GM19025 (cell line): ENCODE results near the gene PRRG1.
"Not testable (repeated sequence)": the region's sequence is repeated elsewhere in the genome, so short reads cannot be mapped to it uniquely, and the experiment has no call there.

Source experiments
- ATAC-seq: cut with Tn5 transposase; IDR thresholded peaks from one replicate; pipeline ENCODE4 v1.9.1; 2021; ENCODE audit warnings: mild to moderate bottlenecking, low read depth, moderate library complexity; ENCODE audit not compliant: unreplicated experiment

The PRRG1 gene

DNA sequence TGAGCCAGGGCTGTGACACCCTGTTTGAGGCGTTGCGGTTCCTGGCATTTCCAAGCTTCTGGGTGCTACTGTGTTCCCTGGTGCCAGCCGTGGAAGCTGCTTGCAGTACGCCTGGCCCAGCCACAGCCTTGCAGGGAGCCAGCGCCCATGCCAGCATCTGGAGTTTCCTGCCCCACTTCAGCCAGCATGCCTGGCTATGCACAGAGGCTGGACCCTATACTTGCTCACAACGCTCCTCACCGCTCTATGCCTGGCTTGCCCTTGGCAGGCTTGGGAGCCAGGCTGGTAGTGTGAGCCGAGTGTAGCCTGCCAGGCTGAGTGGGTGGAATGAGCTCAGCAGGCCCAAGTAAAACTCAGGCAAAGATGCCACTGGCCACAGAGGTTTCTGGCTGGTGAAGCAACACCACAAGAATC, 22.4 kb downstream of the PRRG1 start:
- no peak for ATAC-seq

DNA sequence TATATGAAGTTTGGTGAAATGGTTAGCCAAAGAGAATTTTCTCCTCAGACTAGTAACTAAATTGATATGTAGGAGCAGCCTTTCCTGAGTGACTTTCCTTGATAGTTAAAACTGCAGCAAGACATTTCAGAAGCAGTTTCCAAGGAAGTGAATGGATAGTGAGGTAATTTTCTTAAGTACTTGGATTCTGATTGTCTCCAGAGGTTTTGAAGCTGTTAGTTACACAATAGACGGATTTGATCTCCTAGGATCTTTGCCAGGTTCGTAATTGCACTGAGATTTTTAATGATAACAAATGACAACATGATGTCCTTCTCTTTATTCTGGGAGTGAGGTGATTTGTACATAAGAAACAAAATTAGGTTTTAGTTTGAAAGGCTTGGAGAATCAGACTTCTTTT, 29.2 kb downstream of the PRRG1 start:
- no peak for ATAC-seq

DNA sequence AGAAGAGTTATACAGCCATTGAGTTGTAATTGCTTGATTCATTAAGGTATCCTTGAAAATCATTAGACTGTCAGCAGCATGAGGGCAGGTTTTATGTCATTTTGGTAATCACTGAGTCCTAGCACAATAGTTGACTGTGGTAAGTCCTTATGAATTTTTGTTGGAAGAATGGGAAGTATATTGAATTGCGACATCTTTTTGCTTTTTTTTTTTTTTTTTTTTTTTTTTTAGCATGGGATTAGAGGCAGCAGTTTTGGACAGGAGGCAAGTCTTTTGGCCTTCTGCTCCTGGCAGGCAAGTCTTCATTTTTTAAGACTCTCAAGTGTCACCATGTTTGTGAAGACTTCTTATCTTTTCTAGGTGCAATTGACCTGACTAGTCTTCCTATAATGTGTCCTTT, 29.7 kb downstream of the PRRG1 start:
- ATAC-seq = no peak

DNA sequence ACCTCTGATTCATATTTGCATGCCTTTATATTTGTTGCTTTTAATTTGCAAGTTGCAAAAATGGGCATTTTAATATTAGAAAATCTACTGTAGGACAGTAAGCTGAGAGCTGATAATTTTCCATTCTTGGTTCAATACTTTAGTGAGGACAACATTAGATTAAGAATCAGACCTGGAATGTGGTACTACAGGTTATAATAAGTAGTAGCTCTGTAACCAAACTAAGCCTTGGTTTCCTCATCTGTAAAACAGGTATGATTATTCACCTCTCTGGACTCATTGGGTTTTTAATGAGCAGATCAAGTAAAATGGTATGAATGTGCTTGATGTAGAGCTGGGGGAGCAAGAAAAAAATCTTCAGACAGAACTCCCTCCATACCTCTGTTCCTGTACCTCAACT, 31.1 kb downstream of the PRRG1 start:
- ATAC-seq = no peak

DNA sequence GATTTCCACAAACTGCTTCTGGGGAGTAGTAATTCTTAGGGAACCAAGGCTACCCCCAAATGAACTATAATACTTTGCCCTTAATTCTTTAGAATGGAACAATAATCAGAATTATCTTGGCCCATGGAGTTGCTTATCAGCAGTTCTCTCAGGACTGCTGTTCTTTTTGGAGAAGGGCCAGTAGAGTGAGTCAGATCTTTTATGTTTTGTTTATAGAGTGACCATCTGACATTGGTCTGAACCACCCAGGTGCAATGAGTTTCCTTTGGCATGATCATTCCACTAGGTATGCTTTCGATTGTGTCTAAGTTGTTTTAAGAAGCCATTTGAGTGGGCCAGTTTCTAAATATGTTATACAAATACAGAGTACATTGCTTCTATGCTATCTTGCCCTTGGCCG, 31.8 kb downstream of the PRRG1 start:
- no peak for ATAC-seq

DNA sequence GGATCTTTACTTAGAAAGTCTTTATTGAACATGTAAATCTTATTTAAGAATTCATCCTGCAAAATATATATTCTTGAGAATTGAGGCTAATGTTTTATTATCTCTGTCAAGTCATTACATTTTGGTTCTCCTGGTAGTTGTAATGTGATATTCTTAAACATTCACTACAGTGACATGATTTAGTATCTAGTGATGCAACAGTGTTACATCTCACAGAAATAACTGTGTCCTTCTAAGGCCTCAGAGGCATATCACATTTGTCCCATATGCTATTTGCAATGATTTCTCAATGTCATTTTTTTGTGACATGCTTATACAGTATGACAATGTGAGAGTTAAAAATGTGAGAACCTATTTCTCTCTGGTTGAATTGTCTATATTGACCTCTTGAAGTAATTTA, 34.1 kb downstream of the PRRG1 start:
- ATAC-seq = no peak

DNA sequence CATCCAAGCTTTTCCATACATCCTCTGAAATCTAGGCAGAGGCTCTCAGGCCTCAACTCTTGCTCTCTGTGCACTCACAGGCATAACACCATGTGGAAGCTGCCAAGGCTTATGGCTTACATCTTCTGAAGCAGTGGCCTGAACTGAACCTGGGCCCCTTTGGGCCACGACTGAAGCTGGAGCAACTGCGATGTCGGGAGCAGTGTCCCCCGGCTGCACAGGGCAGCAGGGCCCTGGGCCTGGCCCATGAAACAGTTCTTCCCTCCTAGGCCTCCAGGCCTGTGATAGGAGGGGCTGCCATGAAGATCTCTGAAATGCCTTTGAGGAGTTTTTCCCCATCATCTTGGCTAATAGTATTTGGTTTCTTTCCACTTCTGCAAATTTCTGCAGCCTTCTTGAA, 39.2 kb downstream of the PRRG1 start:
- no peak for ATAC-seq

DNA sequence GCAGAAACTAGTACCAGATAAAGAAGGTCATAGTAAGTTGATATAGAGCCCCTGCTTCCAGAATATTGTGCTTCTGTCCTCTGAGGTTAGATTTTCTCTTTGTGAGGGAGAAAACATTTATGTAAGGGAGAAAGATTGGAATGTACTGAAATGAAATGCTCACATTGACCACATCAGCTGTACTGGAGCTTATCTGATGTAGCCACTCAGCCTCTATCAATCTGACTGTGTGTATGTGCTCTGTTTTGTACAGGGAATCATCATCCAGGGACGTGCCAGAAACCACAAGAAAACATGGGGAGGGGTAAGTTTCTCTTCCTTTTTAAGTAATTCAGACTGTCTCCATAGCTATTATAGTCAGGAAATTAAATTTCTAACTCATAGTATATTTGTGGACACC, 56.8 kb downstream of the PRRG1 start:
- no peak for ATAC-seq

DNA sequence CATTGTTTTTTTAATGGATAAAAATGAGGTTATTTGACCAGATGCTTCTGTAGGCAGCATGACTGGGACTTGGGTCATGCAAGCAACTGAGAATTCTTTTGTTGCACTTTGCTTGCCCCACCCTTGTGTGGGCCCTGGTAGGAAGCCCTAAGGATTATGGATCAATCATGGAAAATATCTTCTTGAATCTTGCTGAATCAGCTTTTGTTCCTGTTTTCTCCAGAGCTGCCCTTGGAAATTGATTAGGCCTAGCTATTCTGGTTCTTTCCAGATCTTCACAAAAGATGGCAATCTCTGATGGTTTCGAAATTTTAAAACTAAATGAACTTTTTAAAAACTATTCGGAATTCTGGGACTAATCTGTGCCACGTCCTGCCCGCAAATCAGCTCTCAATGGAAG, 58.6 kb downstream of the PRRG1 start:
- ATAC-seq = no peak

DNA sequence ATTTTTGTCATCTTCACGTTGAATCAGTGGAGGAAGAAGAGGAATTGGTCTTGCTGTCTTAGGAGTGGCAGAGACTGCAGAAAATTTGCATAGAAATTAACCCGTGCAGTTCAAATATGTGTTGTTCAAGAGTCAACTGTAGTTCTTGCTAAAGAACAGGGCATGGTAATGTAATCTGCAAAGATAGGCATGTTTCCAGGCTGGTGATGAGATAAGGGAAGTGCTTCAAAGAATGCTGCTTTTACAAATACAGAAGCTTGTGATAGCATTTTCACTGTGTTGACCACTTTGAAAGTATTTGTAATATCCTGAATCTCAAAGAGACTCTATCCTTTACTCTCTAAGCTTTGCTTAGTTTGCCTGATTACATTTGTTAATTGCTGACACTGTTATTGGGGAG, 60.1 kb downstream of the PRRG1 start:
- ATAC-seq = no peak

DNA sequence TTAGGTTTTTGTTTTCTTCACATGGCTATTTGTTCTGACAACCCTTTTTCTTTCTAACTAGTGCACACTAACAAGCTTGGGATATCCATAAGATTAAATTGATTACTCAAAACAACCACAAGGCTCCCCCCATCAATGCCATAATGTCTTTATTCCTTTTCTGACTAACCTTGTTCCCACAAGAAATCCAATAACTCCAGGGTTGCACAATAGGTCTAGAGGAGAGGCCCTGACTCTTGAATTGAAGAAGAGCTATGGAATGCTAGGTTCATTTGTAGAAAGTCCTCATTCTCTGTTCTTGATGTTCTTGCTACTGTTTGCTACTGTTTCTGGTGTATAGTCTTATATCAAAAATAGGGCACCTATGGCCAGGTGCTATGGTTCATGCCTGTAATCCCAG, 71.0 kb downstream of the PRRG1 start:
- no peak for ATAC-seq

DNA sequence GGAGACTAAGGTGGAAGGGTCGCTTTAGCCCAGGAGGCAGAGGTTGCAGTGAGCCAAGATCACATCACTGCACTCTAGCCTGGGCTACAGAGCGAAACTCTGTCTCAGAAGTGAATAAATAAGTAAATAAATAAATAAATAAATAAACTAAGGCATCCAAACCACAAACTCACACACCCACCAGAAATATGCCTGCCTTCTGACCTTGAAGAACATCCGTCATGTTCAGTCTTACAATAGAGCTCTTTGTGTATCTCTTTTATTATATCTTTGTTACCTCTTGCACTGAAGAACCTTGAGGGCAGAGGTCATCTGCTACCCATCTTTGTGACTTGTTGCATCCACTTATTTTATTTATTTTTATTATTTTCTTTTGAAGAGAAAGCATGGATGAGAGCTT, 71.6 kb downstream of the PRRG1 start:
- ATAC-seq = no peak

DNA sequence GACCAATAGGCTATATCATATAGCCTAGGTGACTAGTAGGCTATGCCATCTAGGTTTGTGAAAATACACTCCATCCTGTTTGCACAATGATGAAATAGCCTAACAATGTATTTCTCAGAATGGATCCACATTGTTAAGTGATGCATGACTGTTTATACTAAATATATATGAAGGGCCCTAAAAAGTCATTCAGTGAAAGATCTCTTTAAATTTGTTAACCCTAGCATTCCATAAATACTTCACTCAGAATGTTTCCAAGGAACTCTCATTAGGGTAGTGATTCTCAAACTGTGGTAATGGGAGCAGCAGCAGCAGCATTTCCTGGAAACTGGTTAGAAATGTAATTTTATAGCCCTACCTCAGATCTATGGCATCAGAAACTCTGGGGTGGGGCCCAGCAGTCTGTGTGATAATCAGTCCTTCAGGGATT, 74.9 kb downstream of the PRRG1 start:
- ATAC-seq = no peak

DNA sequence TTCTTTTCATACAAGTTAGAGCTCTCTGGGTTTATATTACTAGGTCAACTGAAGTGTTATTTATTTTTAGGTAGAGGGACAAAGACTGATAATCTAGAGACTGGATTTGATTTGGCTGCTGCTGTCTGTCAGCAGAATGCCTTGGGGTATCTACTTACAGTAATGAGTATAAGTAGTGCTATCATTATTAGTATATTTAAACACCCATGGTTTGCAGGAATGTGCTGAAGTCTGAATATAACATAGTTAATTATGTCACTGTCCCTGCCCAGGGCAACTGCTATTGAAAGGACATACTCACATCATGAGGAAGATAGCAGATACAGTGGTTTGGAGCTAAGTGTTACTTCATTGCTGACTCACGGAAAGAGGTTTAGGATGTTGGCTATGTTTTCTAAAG, 76.2 kb downstream of the PRRG1 start:
- ATAC-seq = no peak

DNA sequence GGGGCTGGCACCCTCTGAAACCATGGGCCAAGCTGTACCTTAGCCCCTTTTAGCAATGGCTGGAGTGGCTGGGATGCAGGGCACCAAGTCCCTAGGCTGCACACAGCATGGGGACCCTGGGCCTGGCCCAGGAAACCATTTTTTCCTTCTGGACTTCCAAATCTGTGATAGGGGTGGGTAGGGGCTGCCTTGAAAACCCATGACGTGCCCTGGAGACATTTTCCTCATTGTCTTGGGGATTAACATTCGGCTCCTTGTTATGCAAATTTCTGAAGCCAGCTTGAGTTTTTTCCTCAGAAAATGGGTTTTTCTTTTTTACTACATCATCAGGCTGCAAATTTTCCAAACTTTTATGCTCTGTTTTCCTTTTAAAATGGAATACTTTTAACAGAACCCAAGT, 79.8 kb downstream of the PRRG1 start:
- ATAC-seq = not testable (repeated sequence)

DNA sequence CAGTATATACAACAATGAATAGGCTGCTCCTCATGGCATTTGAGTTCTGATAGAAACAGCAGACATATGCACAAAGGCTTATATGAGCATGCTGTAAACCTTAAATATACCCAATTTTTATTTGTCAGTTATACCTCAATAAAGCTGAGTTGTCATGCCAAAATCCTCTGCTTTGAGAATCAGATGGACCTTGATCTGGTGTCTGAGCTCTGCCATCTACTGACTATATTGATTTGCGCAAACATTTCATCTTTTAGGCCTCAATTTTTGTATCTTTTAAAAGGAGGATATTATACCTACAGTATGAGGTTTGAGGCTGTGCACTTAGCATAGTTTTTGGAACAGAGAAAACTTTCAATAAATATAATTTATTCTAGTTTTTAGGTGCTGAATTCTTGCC, 85.2 kb downstream of the PRRG1 start:
- no peak for ATAC-seq

DNA sequence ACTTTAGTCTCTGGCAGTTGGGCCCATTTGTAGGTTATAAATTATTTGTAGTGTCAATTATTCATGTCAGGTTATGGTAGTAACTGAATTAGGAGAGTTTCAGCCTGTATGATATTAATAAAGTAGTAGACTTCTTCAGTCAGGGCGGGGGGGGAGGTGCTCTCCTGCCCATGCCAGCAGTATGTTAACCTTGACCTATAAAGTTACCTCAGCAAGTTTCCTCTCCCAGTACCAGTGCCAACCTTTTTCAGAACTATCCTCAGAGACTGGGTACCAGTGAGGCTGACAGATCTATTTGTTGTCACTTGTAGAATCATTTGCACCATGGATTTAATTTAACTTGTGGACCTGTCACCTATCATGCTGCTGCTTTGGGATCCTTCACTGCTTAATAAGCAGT, 88.0 kb downstream of the PRRG1 start:
- no peak for ATAC-seq

DNA sequence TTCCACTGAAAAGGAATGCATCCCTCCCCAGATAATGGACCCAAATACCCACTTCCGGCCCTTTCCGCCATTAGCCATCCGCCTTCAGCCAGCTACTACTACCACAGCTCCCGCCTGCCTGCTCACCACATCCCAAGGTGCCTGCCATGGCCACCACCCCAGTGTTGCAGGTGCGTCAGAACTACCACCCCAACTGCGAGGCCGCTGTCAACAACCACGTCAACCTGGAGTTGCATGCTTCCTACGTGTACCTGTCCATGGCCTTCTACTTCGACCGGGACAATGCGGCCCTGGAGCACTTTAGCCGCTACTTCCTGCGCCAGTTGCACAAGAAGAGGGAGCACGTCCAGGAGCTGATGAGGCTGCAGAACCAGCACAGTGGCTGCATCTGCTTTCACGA, 92.2 kb downstream of the PRRG1 start:
- ATAC-seq = no peak

DNA sequence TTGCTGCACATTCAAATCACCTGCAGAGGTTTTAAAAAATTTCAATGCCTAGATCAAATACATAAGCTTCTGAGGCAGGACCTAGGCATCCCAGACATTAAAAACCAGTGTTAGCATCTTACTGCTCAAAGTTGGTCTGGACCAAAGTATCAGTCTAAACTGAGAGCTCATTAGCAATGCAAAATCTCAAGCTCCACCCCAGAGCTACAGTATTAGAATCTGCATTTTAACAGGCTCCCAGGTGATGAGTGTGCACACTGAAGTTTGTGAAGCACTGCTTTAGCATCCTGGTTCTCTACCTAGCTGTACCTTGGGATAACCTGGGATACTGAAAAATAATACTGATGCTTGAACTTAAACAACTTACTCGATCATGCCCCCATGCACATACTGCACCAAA, 96.0 kb downstream of the PRRG1 start:
- ATAC-seq = no peak

DNA sequence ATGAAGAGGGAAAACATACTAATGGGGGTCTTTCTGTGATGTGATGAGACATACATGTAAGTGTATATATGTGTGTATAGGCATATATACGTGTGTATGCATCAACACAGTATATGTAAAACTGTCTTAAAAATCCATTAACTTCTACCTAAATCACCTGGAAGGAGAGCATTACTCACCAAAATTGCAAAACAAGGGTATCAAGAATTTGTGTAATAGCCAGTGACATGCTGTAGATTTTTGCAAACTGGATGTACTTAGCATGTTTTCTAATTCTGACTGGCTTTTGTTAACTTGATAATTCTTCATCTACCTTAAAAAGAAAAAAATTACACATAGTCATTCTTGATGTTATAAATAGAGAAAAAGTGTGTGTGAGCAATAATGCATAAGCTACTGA, 104.7 kb downstream of the PRRG1 start:
- ATAC-seq = no peak

DNA sequence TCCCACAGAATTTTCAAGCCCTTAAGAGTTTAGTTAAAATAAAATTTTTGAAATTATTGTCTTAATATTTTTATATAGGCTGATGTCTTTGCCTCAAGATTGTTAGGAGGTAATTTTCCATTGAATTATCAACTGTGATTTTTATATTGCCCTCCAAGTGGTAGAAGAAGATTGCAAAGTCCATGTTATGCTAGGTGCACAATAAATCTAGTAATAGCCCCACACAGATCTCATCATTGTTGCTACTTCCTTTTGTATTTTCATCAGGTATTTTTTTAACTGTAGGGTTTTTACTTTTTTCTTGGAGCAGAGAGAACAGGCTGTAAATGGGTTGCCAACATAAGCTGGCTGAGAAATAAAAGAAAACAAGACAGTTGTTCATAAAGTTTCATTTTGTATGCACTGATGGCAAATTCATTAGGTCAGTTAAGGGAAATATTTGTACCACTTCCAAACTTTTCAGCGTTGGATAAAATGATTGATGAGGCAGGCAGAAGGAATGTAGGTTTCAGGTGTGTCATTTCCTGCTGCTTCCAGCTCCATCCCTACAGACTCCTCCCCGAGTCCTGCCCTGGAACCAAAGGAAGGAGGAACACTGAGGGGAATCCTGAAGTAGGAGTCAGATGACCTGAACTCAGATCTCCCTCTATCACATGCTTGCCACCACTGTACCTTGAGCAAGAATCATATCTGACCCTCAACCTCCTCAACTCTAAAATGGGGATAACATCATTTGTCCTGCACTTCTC, 105.5 kb downstream of the PRRG1 start:
- no peak for ATAC-seq

DNA sequence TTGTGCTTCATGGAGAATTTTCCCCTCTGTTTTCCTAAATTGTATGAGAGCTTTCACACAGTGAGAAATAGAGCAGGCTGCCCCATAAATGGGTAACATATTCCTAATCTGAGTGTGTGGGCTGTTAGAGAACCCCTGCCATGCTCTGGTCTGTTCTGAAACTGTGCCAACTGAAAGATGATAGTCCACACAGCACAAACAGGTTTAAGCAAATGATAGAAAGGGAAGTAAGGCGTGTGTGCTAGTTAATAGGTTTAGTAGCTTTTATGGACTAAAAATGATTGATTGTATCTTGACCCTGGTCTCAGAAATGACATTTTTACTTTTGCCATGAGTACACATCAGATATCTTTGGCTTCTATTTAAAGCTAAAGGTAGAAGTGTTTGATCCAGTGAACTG, 106.2 kb downstream of the PRRG1 start:
- ATAC-seq = no peak

DNA sequence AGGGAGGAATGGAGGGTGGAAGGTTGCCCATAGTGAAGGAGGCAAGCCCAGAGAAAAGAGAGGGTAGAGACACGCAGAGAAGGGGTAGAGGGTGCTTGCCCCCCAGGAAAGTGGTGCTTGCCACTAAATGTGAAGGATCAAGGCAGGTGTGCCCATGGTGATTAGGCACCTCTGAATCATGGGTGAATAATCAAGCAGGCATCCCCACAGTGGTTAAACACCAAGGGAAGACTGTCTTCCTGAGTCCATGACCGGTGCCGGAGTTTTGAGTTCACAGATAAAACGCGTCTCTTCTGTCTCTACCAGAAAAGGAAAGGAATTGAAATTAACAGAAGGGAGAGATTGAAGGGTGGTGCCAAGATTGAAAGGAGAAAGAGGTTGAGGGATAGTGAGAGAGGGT, 111.1 kb downstream of the PRRG1 start:
- ATAC-seq = not testable (repeated sequence)
